ENCODE measurements around the gene SMLR1.

The SMLR1 gene

DNA sequence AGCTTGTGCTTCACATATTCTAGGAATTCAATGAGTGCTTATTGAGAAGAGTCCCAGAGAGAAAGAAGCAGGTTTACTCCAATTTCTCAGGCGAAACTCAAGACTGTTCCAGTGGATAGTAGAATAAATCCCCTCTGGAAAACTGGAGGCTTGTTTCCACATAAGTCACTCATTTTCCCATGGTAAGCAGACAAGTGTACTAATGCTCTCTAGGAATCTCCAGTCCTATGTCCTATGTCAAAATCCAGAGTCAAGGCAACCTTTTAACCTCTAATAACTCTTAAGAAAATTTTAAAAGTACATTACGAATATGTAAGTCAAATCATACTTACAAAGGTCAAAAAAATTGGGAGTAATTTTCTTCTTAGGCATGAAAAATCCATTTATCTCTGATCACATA lies 35.2 kb downstream of the SMLR1 start:
- no peaks in the 10 kb centered on the region for H3K9me3 ChIP-seq (ENCODE audit: insufficient read depth, low read depth, low read length)
- no peak overlapping the region for H2AFZ ChIP-seq (ENCODE audit: low read length)
- no peak overlapping the region for H3K4me3 ChIP-seq (ENCODE audit: low read length, poor library complexity, severe bottlenecking)
- H4K20me1 ChIP-seq (ENCODE audit: insufficient read depth, low read length, poor library complexity, severe bottlenecking): no peaks in the 10 kb centered on the region
- no peaks in the 10 kb centered on the region for H3F3A ChIP-seq (ENCODE audit: low read depth)
- no peaks in the 10 kb centered on the region for H3K27me3 ChIP-seq (ENCODE audit: insufficient read depth, low read length, poor library complexity, severe bottlenecking)
- H3K4me2 ChIP-seq (ENCODE audit: low read depth, low read length, poor library complexity, severe bottlenecking): no peak overlapping the region
- peaks cover 28% of the 10 kb centered on the region; the same call in 1 of the 2 replicates for H3K36me3 ChIP-seq (ENCODE audit: insufficient read depth, low read length)
- no peak for TF ChIP-seq EZH2phosphoT487 (IDR thresholded peaks at IDR 0.05; ENCODE audit: borderline replicate concordance)
- TF ChIP-seq, protein P1, sequence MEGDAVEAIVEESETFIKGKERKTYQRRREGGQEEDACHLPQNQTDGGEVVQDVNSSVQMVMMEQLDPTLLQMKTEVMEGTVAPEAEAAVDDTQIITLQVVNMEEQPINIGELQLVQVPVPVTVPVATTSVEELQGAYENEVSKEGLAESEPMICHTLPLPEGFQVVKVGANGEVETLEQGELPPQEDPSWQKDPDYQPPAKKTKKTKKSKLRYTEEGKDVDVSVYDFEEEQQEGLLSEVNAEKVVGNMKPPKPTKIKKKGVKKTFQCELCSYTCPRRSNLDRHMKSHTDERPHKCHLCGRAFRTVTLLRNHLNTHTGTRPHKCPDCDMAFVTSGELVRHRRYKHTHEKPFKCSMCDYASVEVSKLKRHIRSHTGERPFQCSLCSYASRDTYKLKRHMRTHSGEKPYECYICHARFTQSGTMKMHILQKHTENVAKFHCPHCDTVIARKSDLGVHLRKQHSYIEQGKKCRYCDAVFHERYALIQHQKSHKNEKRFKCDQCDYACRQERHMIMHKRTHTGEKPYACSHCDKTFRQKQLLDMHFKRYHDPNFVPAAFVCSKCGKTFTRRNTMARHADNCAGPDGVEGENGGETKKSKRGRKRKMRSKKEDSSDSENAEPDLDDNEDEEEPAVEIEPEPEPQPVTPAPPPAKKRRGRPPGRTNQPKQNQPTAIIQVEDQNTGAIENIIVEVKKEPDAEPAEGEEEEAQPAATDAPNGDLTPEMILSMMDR (conservative IDR thresholded peaks at IDR 0.05; ENCODE audit: low read length): no peak
- no peaks in the 10 kb centered on the region for H3K9me2 ChIP-seq (replicated peaks; ENCODE audit: low read depth, low read length)
- no peaks in the 10 kb centered on the region for H3K4me1 ChIP-seq (ENCODE audit: insufficient read depth, low read length, poor library complexity, severe bottlenecking)
- no peak overlapping the region for H3K9ac ChIP-seq (ENCODE audit: low read depth, low read length, poor library complexity, severe bottlenecking)
- no peaks in the 10 kb centered on the region for H3K79me2 ChIP-seq (ENCODE audit: insufficient read depth, low read length)

DNA sequence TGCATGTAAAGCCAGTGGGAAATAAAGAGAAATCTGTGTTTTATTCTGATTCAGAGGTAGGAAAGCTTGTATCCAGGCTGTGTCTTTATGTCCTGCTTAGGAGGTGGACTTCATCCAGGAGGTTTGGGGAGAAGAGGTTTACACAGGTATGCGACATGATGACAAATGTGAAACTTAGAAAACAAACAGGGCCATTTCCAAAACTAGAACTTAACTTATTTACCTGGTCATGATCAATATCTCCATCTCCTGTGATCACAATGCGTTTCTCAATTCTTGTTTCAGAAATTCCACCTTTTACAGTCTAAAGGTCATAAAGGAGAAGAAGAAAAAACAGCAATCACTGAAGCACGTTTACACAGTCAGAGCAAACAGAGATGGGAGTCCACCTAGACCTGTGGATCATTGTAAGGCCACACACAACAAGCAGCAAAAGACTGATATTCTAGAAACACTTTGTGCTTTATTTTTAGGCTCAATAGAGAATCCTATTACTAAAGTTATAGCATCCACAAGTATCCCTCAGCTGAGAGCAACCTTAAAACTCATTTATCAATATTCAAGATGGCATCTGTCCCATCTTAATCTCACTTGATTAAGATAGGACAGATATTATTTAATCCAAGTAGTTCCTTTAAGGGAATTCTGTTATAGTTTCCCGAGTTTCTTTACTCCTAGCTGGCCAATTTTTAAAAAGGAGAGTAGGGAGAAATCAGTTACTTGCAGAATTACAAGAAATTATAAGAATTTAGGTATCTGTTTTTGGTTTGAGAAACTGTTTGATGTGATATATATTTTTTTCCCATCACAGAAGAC lies 36.4 kb downstream of the SMLR1 start:
- Histone ChIP-seq H3K4me3 (ENCODE audit: low read length, poor library complexity, severe bottlenecking) (no peak overlapping the region), H3K9me3 (ENCODE audit: insufficient read depth, low read depth, low read length) (no peaks in the 10 kb centered on the region), H3K9ac (ENCODE audit: low read depth, low read length, poor library complexity, severe bottlenecking) (no peak overlapping the region), H3K79me2 (ENCODE audit: insufficient read depth, low read length) (no peaks in the 10 kb centered on the region), H3K4me2 (ENCODE audit: low read depth, low read length, poor library complexity, severe bottlenecking) (no peak overlapping the region), H3K36me3 (ENCODE audit: insufficient read depth, low read length) (peaks cover 28% of the 10 kb centered on the region; the same call in 1 of the 2 replicates), H3K27me3 (ENCODE audit: insufficient read depth, low read length, poor library complexity, severe bottlenecking) (no peaks in the 10 kb centered on the region), H3F3A (ENCODE audit: low read depth) (no peaks in the 10 kb centered on the region), H3K9me2 (replicated peaks; ENCODE audit: low read depth, low read length) (no peaks in the 10 kb centered on the region), H3K4me1 (ENCODE audit: insufficient read depth, low read length, poor library complexity, severe bottlenecking) (no peaks in the 10 kb centered on the region), H4K20me1 (ENCODE audit: insufficient read depth, low read length, poor library complexity, severe bottlenecking) (no peaks in the 10 kb centered on the region), H2AFZ (ENCODE audit: low read length) (no peak overlapping the region)
- TF ChIP-seq, protein P1 (conservative IDR thresholded peaks at IDR 0.05; ENCODE audit: low read length): no peak
- no peak for TF ChIP-seq EZH2phosphoT487 (IDR thresholded peaks at IDR 0.05; ENCODE audit: borderline replicate concordance)

DNA sequence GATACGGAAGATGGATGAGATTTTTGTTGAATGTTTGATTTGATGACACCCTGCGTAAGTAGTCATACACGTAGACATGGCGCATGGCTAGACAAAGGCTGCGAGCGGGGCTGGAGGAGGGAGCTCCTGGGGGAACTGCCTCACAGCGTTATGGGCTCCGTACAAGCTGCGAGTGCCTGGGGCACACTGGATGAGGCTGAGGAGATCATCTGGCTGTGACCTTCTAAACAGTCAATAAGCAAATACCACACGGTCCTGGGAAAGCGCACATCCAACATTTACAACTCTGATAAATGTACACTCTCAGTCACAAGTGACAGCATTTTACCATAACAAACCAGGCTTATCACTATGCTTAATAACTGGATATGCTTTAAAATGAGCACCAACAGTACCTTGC lies 37.1 kb downstream of the SMLR1 start:
- no peak overlapping the region for H3K4me3 ChIP-seq (ENCODE audit: low read length, poor library complexity, severe bottlenecking)
- H3K4me1 ChIP-seq (ENCODE audit: insufficient read depth, low read length, poor library complexity, severe bottlenecking): no peaks in the 10 kb centered on the region
- H3K27me3 ChIP-seq (ENCODE audit: insufficient read depth, low read length, poor library complexity, severe bottlenecking): no peaks in the 10 kb centered on the region
- H4K20me1 ChIP-seq (ENCODE audit: insufficient read depth, low read length, poor library complexity, severe bottlenecking): no peaks in the 10 kb centered on the region
- H3K4me2 ChIP-seq (ENCODE audit: low read depth, low read length, poor library complexity, severe bottlenecking): no peak overlapping the region
- H3F3A ChIP-seq (ENCODE audit: low read depth): no peaks in the 10 kb centered on the region
- no peaks in the 10 kb centered on the region for H3K79me2 ChIP-seq (ENCODE audit: insufficient read depth, low read length)
- no peaks in the 10 kb centered on the region for H3K9me3 ChIP-seq (ENCODE audit: insufficient read depth, low read depth, low read length)
- peaks cover 33% of the 10 kb centered on the region; the same call in 1 of the 2 replicates for H3K36me3 ChIP-seq (ENCODE audit: insufficient read depth, low read length)
- TF ChIP-seq, protein P1 (conservative IDR thresholded peaks at IDR 0.05; ENCODE audit: low read length): no peak
- no peak for TF ChIP-seq EZH2phosphoT487 (IDR thresholded peaks at IDR 0.05; ENCODE audit: borderline replicate concordance)
- H3K9ac ChIP-seq (ENCODE audit: low read depth, low read length, poor library complexity, severe bottlenecking): no peak overlapping the region
- H2AFZ ChIP-seq (ENCODE audit: low read length): no peak overlapping the region
- no peaks in the 10 kb centered on the region for H3K9me2 ChIP-seq (replicated peaks; ENCODE audit: low read depth, low read length)
